Measurements from ENCODE around the gene ACBD4. TPM values are rescaled to one million over a fixed set of nuclear protein-coding genes. Genes with fewer than 3 reads are reported as not detected.

Gene ACBD4
- total and polyA plus RNA-seq, 2 of the 4 experiments (the other 2 are of a cell fraction): 2.3 to 5.7 TPM

Small RNA genes within 50 kb of the gene (microRNA-seq; reads per million reads assigned to microRNA genes)
- 0 reads per million in 2 experiments for gene MIR6784 (ENCODE audit: insufficient read depth in 1 of 2, insufficient read length in 1 of 2, unreplicated experiment in 1 of 2)

Small RNA genes within 50 kb of the gene (small RNA-seq; reads per million reads assigned to genes)
- gene MIR6784: 0 reads per million in 5 experiments

Other genes starting within 250 kb of the ACBD4 start
- 126 and 178 TPM in 2 replicates for gene EFTUD2, start 236.2 kb upstream of the ACBD4 start, total RNA-seq (2012; rRNA removed)
- 72.5 and 74.8 TPM in 2 replicates for gene EFTUD2, start 236.2 kb upstream of the ACBD4 start, polyA plus RNA-seq (2012; rRNA removed)
- 0.18 TPM in 1 of 2 replicates, not detected in the other for gene GFAP, start 220.2 kb upstream of the ACBD4 start, total RNA-seq (2012; rRNA removed)
- gene GFAP, start 220.2 kb upstream of the ACBD4 start, polyA plus RNA-seq (2012; rRNA removed): 0.19 and 0.40 TPM in 2 replicates
- gene KIF18B, start 187.9 kb upstream of the ACBD4 start, total RNA-seq (2012; rRNA removed): 1.3 and 2.5 TPM in 2 replicates
- 16.0 and 17.4 TPM in 2 replicates for gene KIF18B, start 187.9 kb upstream of the ACBD4 start, polyA plus RNA-seq (2012; rRNA removed)
- 0.18 and 0.28 TPM in 2 replicates for gene C1QL1, start 167.4 kb upstream of the ACBD4 start, total RNA-seq (2012; rRNA removed)
- gene C1QL1, start 167.4 kb upstream of the ACBD4 start, polyA plus RNA-seq (2012; rRNA removed): 0.84 and 1.5 TPM in 2 replicates
- 42.5 and 47.9 TPM in 2 replicates for gene DCAKD, start 84.1 kb upstream of the ACBD4 start, total RNA-seq (2012; rRNA removed)
- gene DCAKD, start 84.1 kb upstream of the ACBD4 start, polyA plus RNA-seq (2012; rRNA removed): 31.3 and 32.3 TPM in 2 replicates
- gene NMT1, start 74.4 kb upstream of the ACBD4 start, total RNA-seq (2012; rRNA removed): 57.5 and 60.6 TPM in 2 replicates
- 36.0 and 38.0 TPM in 2 replicates for gene NMT1, start 74.4 kb upstream of the ACBD4 start, polyA plus RNA-seq (2012; rRNA removed)
- gene PLCD3, start 3.2 kb upstream of the ACBD4 start, total RNA-seq (2012; rRNA removed): 5.3 and 5.6 TPM in 2 replicates
- 36.6 and 39.0 TPM in 2 replicates for gene PLCD3, start 3.2 kb upstream of the ACBD4 start, polyA plus RNA-seq (2012; rRNA removed)
- 5.9 and 8.6 TPM in 2 replicates for gene HEXIM1, start 12.8 kb downstream of the ACBD4 start, total RNA-seq (2012; rRNA removed)
- gene HEXIM1, start 12.8 kb downstream of the ACBD4 start, polyA plus RNA-seq (2012; rRNA removed): 14.5 TPM in 2 replicates
- 5.6 and 6.1 TPM in 2 replicates for gene HEXIM2, start 26.2 kb downstream of the ACBD4 start, total RNA-seq (2012; rRNA removed)
- 4.5 TPM in 2 replicates for gene HEXIM2, start 26.2 kb downstream of the ACBD4 start, polyA plus RNA-seq (2012; rRNA removed)
- 0.36 and 0.56 TPM in 2 replicates for gene FMNL1, start 86.2 kb downstream of the ACBD4 start, total RNA-seq (2012; rRNA removed)
- gene FMNL1, start 86.2 kb downstream of the ACBD4 start, polyA plus RNA-seq (2012; rRNA removed): 1.4 and 2.3 TPM in 2 replicates
- gene SPATA32, start 126.4 kb downstream of the ACBD4 start, total RNA-seq (2012; rRNA removed): under 0.01 and 0.18 TPM in 2 replicates
- gene SPATA32, start 126.4 kb downstream of the ACBD4 start, polyA plus RNA-seq (2012; rRNA removed): not detected in 2 replicates
- 3.6 and 4.1 TPM in 2 replicates for gene MAP3K14, start 181.3 kb downstream of the ACBD4 start, total RNA-seq (2012; rRNA removed)
- 19.9 and 21.7 TPM in 2 replicates for gene MAP3K14, start 181.3 kb downstream of the ACBD4 start, polyA plus RNA-seq (2012; rRNA removed)

Measured in IMR-90 (cell line).